Neural cell (in vitro differentiated cells): ENCODE results near the gene BRD7. TPM values are rescaled to one million over a fixed set of nuclear protein-coding genes. Genes with fewer than 3 reads are reported as not detected.

ENCODE experiments used
- H2AFZ ChIP-seq: fragments of 200-600, 300-800 bp; sonication (generic), shearing (Covaris generic); 2 replicates; pipeline ENCODE4 v1.6.0; 2014; ENCODE audit warnings: low read depth, mild to moderate bottlenecking, antibody characterized with exemption, low read length, moderate library complexity
- H3F3A ChIP-seq: fragments of 200-600 bp; shearing (Covaris generic); 2 replicates; pipeline ENCODE4 v1.6.1; 2016; ENCODE audit warnings: mild to moderate bottlenecking, moderate library complexity, mixed read lengths, antibody characterized with exemption, low read length; ENCODE audit not compliant: insufficient read depth, poor library complexity, severe bottlenecking
- H3K27ac ChIP-seq: fragments of 200-600, 300-800 bp; sonication (generic), shearing (Covaris generic); 2 replicates; pipeline ENCODE4 v1.5.1; 2014; ENCODE audit warnings: mild to moderate bottlenecking, low read length, moderate library complexity
- H3K27me3 ChIP-seq: fragments of 300-800, 200-600 bp; sonication (generic), shearing (Covaris generic); 2 replicates; pipeline ENCODE4 v1.6.0; 2014; ENCODE audit warnings: mild to moderate bottlenecking, low read depth, low read length, moderate library complexity; ENCODE audit not compliant: insufficient read depth
- H3K36me3 ChIP-seq: fragments of 300-800, 200-600 bp; sonication (generic), shearing (Covaris generic); 2 replicates; pipeline ENCODE4 v1.5.1; 2014; ENCODE audit warnings: mild to moderate bottlenecking, antibody characterized with exemption, low read length, moderate library complexity; ENCODE audit not compliant: insufficient read depth
- H3K4me2 ChIP-seq: fragments of 300-800, 200-600 bp; sonication (generic), shearing (Covaris generic); 2 replicates; pipeline ENCODE4 v1.6.0; 2014; ENCODE audit warnings: mild to moderate bottlenecking, low read length
- H3K4me3 ChIP-seq: fragments of 300-800, 200-600 bp; sonication (generic), shearing (Covaris generic); 2 replicates; pipeline ENCODE4 v1.5.1; 2014; ENCODE audit warnings: mild to moderate bottlenecking, low read length, moderate library complexity
- H3K79me2 ChIP-seq: fragments of 200-600 bp; shearing (Covaris generic); replicated peaks from 2 replicates; pipeline ENCODE4 v1.6.0; 2014; ENCODE audit warnings: mild to moderate bottlenecking, low read length, moderate library complexity; ENCODE audit not compliant: insufficient read depth
- H3K9ac ChIP-seq: fragments of 300-800, 200-600 bp; sonication (generic), shearing (Covaris generic); 2 replicates; pipeline ENCODE4 v1.6.1; 2016; ENCODE audit warnings: mild to moderate bottlenecking, low read length, mixed read lengths
- H3K9me2 ChIP-seq: fragments of 200-600 bp; shearing (Covaris generic); 2 replicates; pipeline ENCODE4 v1.6.1; 2016; ENCODE audit warnings: mild to moderate bottlenecking, low read length, mixed read lengths; ENCODE audit not compliant: insufficient read depth
- H3K9me3 ChIP-seq: fragments of 200-600, 300-800 bp; sonication (generic), shearing (Covaris generic); 2 replicates; pipeline ENCODE4 v1.6.1; 2016; ENCODE audit warnings: mild to moderate bottlenecking, mixed run types, low read length, moderate library complexity, mixed read lengths
- H4K20me1 ChIP-seq: fragments of 200-600 bp; shearing (Covaris generic); 2 replicates; pipeline ENCODE4 v1.6.1; 2016; ENCODE audit warnings: mild to moderate bottlenecking, mixed run types; ENCODE audit not compliant: insufficient read depth
- EP300 ChIP-seq: fragments of 450-650 bp; conservative IDR thresholded peaks from 2 replicates; pipeline ENCODE4 v1.6.1; 2014; ENCODE audit warnings: antibody characterized with exemption, mild to moderate bottlenecking, moderate library complexity; ENCODE audit not compliant: poor library complexity, severe bottlenecking
- EZH2 ChIP-seq: fragments of 200-600, 300-800 bp; shearing (Covaris generic), sonication (generic); IDR thresholded peaks from 2 replicates; pipeline ENCODE4 v1.6.1; 2014; ENCODE audit warnings: antibody characterized with exemption, low read length, borderline replicate concordance, mild to moderate bottlenecking; ENCODE audit not compliant: insufficient read depth, poor library complexity, severe bottlenecking
- MXI1 ChIP-seq: fragments of 450-650 bp; conservative IDR thresholded peaks from 2 replicates; pipeline ENCODE4 v1.6.1; 2014; ENCODE audit warnings: antibody characterized with exemption, mild to moderate bottlenecking; ENCODE audit not compliant: poor library complexity, severe bottlenecking
- POLR2AphosphoS5 ChIP-seq: IDR thresholded peaks from 2 replicates; pipeline ENCODE4 v1.6.1; 2012
- RAD21 ChIP-seq: fragments of 450-650 bp; conservative IDR thresholded peaks from 2 replicates; pipeline ENCODE4 v1.6.1; 2014; ENCODE audit warnings: antibody characterized with exemption, mild to moderate bottlenecking, moderate library complexity
- SMC3 ChIP-seq: fragments of 450-650 bp; conservative IDR thresholded peaks from 2 replicates; pipeline ENCODE4 v1.6.1; 2014; ENCODE audit warnings: antibody characterized with exemption, mild to moderate bottlenecking, moderate library complexity; ENCODE audit not compliant: poor library complexity
- TAF1 ChIP-seq: IDR thresholded peaks from 2 replicates; pipeline ENCODE4 v1.6.1; 2012; ENCODE audit warnings: low read depth
- polyA plus RNA-seq: library from polyadenylated mRNA; depleted of rRNA; stranded (reverse); fragments of >200 nt; gene quantifications from 2 replicates; pipeline ENCODE4 v1.2.3, GENCODE V29; 2014
- TF ChIP-seq, protein P1 (sequence below): fragments of 450-650 bp; IDR thresholded peaks from 2 replicates; pipeline ENCODE4 v1.5.1; 2014; ENCODE audit warnings: antibody characterized with exemption, mild to moderate bottlenecking, moderate library complexity; ENCODE audit not compliant: poor library complexity, severe bottlenecking
- TF ChIP-seq, protein P2 (sequence below): IDR thresholded peaks from 2 replicates; pipeline ENCODE4 v1.6.1; 2012; ENCODE audit warnings: borderline replicate concordance

The BRD7 gene
- polyA plus RNA-seq, 1 donor from 2014 or later: 57.2 TPM

DNA sequence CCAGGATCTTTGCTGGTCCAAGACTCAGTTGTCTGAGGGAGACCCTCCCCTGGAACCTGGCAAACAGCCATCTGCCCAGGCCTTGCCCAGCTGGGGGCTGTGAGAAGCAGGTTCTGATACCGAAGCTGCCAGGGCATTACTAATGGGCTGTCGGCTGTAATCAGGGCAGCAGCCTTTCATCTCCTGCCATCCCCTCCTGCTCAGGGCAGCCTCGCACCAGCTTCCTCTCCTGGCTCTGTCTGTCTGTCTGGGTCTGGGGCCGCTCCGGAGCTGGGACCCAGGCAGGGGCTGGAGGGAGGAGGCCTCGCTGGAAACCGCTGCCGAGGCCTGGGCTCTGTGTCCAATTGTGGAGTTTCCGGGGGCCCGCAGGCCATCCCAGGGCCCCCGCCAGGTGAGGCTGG, 21.6 kb upstream of the BRD7 start:
- Histone ChIP-seq H3K9ac (no peak overlapping the region), H3K9me2 (no peaks in the 10 kb centered on the region), H3F3A (no peaks in the 10 kb centered on the region), H3K27me3 (no peaks in the 10 kb centered on the region), H3K27ac (no peak overlapping the region), H4K20me1 (no peaks in the 10 kb centered on the region), H3K36me3 (no peaks in the 10 kb centered on the region), H3K79me2 (no peaks in the 10 kb centered on the region), H3K9me3 (no peaks in the 10 kb centered on the region), H3K4me3 (no peak overlapping the region), H2AFZ (no peak overlapping the region), H3K4me2 (no peak overlapping the region)
- TF ChIP-seq POLR2AphosphoS5 (no peak), MXI1 (no peak)

DNA sequence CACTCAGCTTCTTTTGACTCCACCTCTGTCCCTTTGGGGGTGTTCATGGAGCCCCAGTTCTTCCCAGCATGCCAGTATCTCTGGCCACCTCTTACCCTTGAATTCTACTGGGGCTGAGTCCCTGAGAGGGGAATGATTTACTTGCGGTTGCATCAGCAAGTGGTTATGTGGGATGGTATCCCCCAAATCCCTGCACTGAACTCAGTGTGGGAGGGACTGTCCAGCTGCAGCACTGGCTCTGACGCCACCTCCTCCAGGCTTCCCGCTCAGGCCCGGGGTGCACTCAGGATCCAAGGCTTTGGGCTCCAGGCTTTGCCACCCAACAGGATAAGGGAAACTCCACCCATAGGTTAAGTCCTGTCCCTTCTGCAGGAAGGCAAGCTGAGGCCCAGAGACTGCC, 21.1 kb upstream of the BRD7 start:
- no peaks in the 10 kb centered on the region for H3F3A ChIP-seq
- H3K27me3 ChIP-seq: no peaks in the 10 kb centered on the region
- no peaks in the 10 kb centered on the region for H3K36me3 ChIP-seq
- no peak overlapping the region for H2AFZ ChIP-seq
- no peaks in the 10 kb centered on the region for H3K79me2 ChIP-seq
- no peaks in the 10 kb centered on the region for H3K9me3 ChIP-seq
- no peaks in the 10 kb centered on the region for H4K20me1 ChIP-seq
- H3K27ac ChIP-seq: no peak overlapping the region
- no peaks in the 10 kb centered on the region for H3K9me2 ChIP-seq
- TF ChIP-seq EP300 (no peak), MXI1 (no peak), TAF1 (no peak), SMC3 (no peak), POLR2AphosphoS5 (no peak), RAD21 (no peak), EZH2 (no peak)
- TF ChIP-seq, protein P1, sequence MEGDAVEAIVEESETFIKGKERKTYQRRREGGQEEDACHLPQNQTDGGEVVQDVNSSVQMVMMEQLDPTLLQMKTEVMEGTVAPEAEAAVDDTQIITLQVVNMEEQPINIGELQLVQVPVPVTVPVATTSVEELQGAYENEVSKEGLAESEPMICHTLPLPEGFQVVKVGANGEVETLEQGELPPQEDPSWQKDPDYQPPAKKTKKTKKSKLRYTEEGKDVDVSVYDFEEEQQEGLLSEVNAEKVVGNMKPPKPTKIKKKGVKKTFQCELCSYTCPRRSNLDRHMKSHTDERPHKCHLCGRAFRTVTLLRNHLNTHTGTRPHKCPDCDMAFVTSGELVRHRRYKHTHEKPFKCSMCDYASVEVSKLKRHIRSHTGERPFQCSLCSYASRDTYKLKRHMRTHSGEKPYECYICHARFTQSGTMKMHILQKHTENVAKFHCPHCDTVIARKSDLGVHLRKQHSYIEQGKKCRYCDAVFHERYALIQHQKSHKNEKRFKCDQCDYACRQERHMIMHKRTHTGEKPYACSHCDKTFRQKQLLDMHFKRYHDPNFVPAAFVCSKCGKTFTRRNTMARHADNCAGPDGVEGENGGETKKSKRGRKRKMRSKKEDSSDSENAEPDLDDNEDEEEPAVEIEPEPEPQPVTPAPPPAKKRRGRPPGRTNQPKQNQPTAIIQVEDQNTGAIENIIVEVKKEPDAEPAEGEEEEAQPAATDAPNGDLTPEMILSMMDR: no peak
- TF ChIP-seq, protein P2, sequence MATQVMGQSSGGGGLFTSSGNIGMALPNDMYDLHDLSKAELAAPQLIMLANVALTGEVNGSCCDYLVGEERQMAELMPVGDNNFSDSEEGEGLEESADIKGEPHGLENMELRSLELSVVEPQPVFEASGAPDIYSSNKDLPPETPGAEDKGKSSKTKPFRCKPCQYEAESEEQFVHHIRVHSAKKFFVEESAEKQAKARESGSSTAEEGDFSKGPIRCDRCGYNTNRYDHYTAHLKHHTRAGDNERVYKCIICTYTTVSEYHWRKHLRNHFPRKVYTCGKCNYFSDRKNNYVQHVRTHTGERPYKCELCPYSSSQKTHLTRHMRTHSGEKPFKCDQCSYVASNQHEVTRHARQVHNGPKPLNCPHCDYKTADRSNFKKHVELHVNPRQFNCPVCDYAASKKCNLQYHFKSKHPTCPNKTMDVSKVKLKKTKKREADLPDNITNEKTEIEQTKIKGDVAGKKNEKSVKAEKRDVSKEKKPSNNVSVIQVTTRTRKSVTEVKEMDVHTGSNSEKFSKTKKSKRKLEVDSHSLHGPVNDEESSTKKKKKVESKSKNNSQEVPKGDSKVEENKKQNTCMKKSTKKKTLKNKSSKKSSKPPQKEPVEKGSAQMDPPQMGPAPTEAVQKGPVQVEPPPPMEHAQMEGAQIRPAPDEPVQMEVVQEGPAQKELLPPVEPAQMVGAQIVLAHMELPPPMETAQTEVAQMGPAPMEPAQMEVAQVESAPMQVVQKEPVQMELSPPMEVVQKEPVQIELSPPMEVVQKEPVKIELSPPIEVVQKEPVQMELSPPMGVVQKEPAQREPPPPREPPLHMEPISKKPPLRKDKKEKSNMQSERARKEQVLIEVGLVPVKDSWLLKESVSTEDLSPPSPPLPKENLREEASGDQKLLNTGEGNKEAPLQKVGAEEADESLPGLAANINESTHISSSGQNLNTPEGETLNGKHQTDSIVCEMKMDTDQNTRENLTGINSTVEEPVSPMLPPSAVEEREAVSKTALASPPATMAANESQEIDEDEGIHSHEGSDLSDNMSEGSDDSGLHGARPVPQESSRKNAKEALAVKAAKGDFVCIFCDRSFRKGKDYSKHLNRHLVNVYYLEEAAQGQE: no peak
- H3K4me3 ChIP-seq: no peak overlapping the region
- H3K4me2 ChIP-seq: no peak overlapping the region
- H3K9ac ChIP-seq: no peak overlapping the region

DNA sequence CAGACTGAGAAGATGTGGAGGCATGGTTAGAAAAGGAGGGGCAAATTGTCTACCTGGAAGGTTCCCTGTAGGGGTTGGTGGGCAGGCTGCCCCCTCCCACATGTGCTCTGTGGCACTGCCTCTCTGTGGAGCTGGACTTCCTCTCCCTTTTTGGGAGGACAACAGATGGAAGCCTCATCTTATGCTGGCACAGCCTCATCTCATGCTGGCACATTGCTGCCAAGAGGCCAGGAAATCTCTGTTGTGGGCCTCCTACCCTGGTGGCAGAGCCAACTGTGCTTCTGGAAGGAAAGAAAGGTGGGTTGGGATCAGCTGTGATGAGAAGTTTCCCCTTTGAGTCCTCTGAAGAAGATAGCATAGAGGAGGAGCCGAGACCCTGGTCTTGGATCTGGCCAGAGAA, 19.7 kb upstream of the BRD7 start:
- Histone ChIP-seq H3K79me2 (no peaks in the 10 kb centered on the region), H3K27me3 (no peaks in the 10 kb centered on the region), H3K36me3 (no peaks in the 10 kb centered on the region), H4K20me1 (no peaks in the 10 kb centered on the region), H3K9me3 (no peaks in the 10 kb centered on the region), H3F3A (no peaks in the 10 kb centered on the region), H3K4me3 (no peak overlapping the region), H3K9me2 (no peaks in the 10 kb centered on the region), H3K9ac (no peak overlapping the region), H2AFZ (no peak overlapping the region), H3K27ac (no peak overlapping the region), H3K4me2 (no peak overlapping the region)
- TF ChIP-seq RAD21 (no peak), EP300 (no peak), MXI1 (no peak), EZH2 (no peak), TAF1 (no peak), POLR2AphosphoS5 (no peak), SMC3 (no peak)
- TF ChIP-seq, protein P1: no peak
- TF ChIP-seq, protein P2: no peak
